HepG2 (cell line): Measurements from ENCODE around the gene RBM14. TPM values are rescaled to one million over a fixed set of nuclear protein-coding genes. Genes with fewer than 3 reads are reported as not detected.

Experiments
- ATAC-seq: fragments of 200-7000 bp; cut with Tn5 transposase; 3 replicates; pipeline ENCODE4 v1.9.1; 2020; ENCODE audit warnings: mild to moderate bottlenecking, moderate library complexity
- BruUV-seq: library from RNA; stranded (reverse); fragments of 400-500 nt; replicated peaks from 2 replicates; lab custom pipeline; 2021; lab: Mats Ljungman, UMichigan
- CTCF ChIA-PET: fragments of 300-600 bp; formaldehyde crosslinking; extraction: SDS; loops from one replicate; lab custom pipeline; 2021; ENCODE audit warnings: low total read pairs, inconsistent platforms, low intra/inter-chr PET ratio; lab: Yijun Ruan, JAX
- POLR2A ChIA-PET: fragments of 350-600 bp; sonication (Branson Sonifier 250); formaldehyde crosslinking; loops from one replicate; lab custom pipeline; 2020; ENCODE audit warnings: antibody characterized with exemption, inconsistent platforms; lab: Yijun Ruan, JAX
- DNase-seq: peaks from one replicate; pipeline ENCODE4 v3.0.0-alpha.2; 2015; ENCODE audit warnings: low spot score
- FAIRE-seq: peaks from 3 replicates; lab custom pipeline; 2011; peaks lifted over from hg19 to GRCh38; lab: Jason Lieb, UNC
- H2AFZ ChIP-seq: one replicate; pipeline ENCODE4 v1.6.1; 2011; ENCODE audit warnings: low read length, inconsistent platforms
- H3K27ac ChIP-seq: fragments of 300-600 bp; 3 replicates; pipeline ENCODE4 v1.8.0; 2011; ENCODE audit warnings: mixed run types, mild to moderate bottlenecking, mixed read lengths, low read length, inconsistent platforms; ENCODE audit not compliant: insufficient read depth; ENCODE audit errors: extremely low read length
- H3K27me3 ChIP-seq, 2 experiments: fragments of 200-600 bp in 1 of 2; 2 replicates in 1 of 2; 3 replicates in 1 of 2; pipeline versions ENCODE4 v1.6.0 to v1.8.0; 2011; ENCODE audit warnings: low read length in 2 of 2, mild to moderate bottlenecking in 2 of 2, moderate library complexity in 2 of 2, inconsistent platforms in 1 of 2; ENCODE audit not compliant: insufficient read depth in 2 of 2, control insufficient read depth in 1 of 2
- H3K36me3 ChIP-seq, 2 experiments: fragments of 200-600 bp in 1 of 2; replicated peaks in 1 of 2; 2 replicates in 1 of 2; 3 replicates in 1 of 2; pipeline versions ENCODE4 v1.5.1 to v1.8.0; 2011; ENCODE audit warnings: low read length in 2 of 2, inconsistent platforms in 1 of 2; ENCODE audit not compliant: insufficient read depth in 2 of 2, control insufficient read depth in 1 of 2
- H3K4me1 ChIP-seq: 2 replicates; pipeline ENCODE4 v1.5.1; 2012; ENCODE audit warnings: low read length, inconsistent platforms; ENCODE audit not compliant: insufficient read depth
- H3K4me2 ChIP-seq: 2 replicates; pipeline ENCODE4 v1.6.0; 2011; ENCODE audit warnings: low read depth, low read length, inconsistent platforms
- H3K4me3 ChIP-seq, 3 experiments: fragments of 200-600 bp in 1 of 3; sonication (generic), shearing (Covaris generic) in 1 of 3; replicated peaks in 1 of 3; 2 replicates each; pipeline ENCODE4 v1.5.1; 2011 to 2016; ENCODE audit warnings: low read length in 3 of 3, inconsistent platforms in 2 of 3, low read depth in 2 of 3, mild to moderate bottlenecking in 2 of 3, control low read depth in 1 of 3, mixed read lengths in 1 of 3; ENCODE audit not compliant: insufficient read depth in 1 of 3
- H3K79me2 ChIP-seq: one replicate; pipeline ENCODE4 v1.6.1; 2011; ENCODE audit warnings: low read length, inconsistent platforms; ENCODE audit not compliant: insufficient read depth
- H3K9ac ChIP-seq: 2 replicates; pipeline ENCODE4 v1.6.0; 2011; ENCODE audit warnings: mild to moderate bottlenecking, low read depth, low read length, inconsistent platforms; ENCODE audit not compliant: insufficient read depth
- H3K9me3 ChIP-seq: 2 replicates; pipeline ENCODE4 v1.5.1; 2012; ENCODE audit warnings: mild to moderate bottlenecking, low read length
- H4K20me1 ChIP-seq: 2 replicates; pipeline ENCODE4 v1.6.0; 2011; ENCODE audit warnings: inconsistent platforms, mild to moderate bottlenecking, low read length, moderate library complexity; ENCODE audit not compliant: insufficient read depth
- FOXO4 ChIP-seq: sonication (generic); formaldehyde crosslinking; conservative IDR thresholded peaks from 2 replicates; pipeline ENCODE4 v1.8.1; 2023; ENCODE audit warnings: missing genetic modification reagents
- POLR2A ChIP-seq, 2 experiments: IDR thresholded peaks; 2 replicates each; pipeline ENCODE4 v1.6.1; 2011; ENCODE audit warnings: low read depth in 2 of 2, low read length in 2 of 2, mild to moderate bottlenecking in 1 of 2, moderate library complexity in 1 of 2; ENCODE audit not compliant: insufficient read depth in 1 of 2
- POLR2G ChIP-seq: fragments of 200-400 bp; formaldehyde crosslinking; IDR thresholded peaks from 2 replicates; pipeline ENCODE4 v1.6.1; 2018; ENCODE audit warnings: mild to moderate bottlenecking, low read depth, low read length, moderate library complexity
- PRPF4 ChIP-seq: fragments of 200-400 bp; formaldehyde crosslinking; IDR thresholded peaks from 2 replicates; pipeline ENCODE4 v1.6.1; 2016; ENCODE audit warnings: low read length, low read depth; ENCODE audit not compliant: poor library complexity, severe bottlenecking
- YY1 ChIP-seq: IDR thresholded peaks from 2 replicates; pipeline ENCODE4 v1.6.1; 2011; ENCODE audit warnings: low read length, low read depth, moderate library complexity, mild to moderate bottlenecking; ENCODE audit not compliant: insufficient read depth, insufficient replicate concordance
- ZFP36L1 ChIP-seq: sonication (generic); formaldehyde crosslinking; IDR thresholded peaks from 2 replicates; pipeline ENCODE4 v1.8.0; 2022; ENCODE audit warnings: mild to moderate bottlenecking, missing genetic modification reagents, moderate library complexity
- ZNF709 ChIP-seq: sonication (generic); formaldehyde crosslinking; IDR thresholded peaks from 2 replicates; pipeline ENCODE4 v1.5.0; 2020; ENCODE audit warnings: mild to moderate bottlenecking, missing genetic modification reagents
- WGBS: methylation state at CpG from one replicate; pipeline ENCODE4 v1.1.6; 2017; ENCODE audit warnings: low lambda C conversion rate; 5-methylcytosine and 5-hydroxymethylcytosine counted together
- in situ Hi-C: cut with HindIII; loops from 2 replicates; pipeline ENCODE4 v1.10.0; 2017; ENCODE audit warnings: low pct_unique_long_range_greater_than_20kb; ENCODE audit not compliant: extremely low pct_ligation_motif_present
- intact Hi-C: fragments of 100-400 bp; cut with micrococcal nuclease; formaldehyde crosslinking; loops from one replicate; pipeline ENCODE4 v1.10.0; 2022; ENCODE audit not compliant: unreplicated experiment
- polyA plus RNA-seq, 8 experiments: library from polyadenylated mRNA; depleted of rRNA in 3 of 8; stranded (reverse) in 7 of 8; unstranded in 1 of 8; fragments of >200 nt; fragmentation: Illumina TruSeq in 4 of 8; extraction: Trizol in 4 of 8; gene quantifications; 2 replicates each; pipeline versions ENCODE4 v1.2.1 to v1.2.3, GENCODE V29; 2011 to 2016; ENCODE audit warnings: low read depth in 4 of 8, missing spikeins in 1 of 8, mixed read lengths in 1 of 8; ENCODE audit not compliant: insufficient read depth in 1 of 8
- total RNA-seq, 5 experiments: library from RNA; depleted of rRNA; stranded (reverse); fragments of >200 nt; fragmentation: Illumina TruSeq; extraction: Trizol; gene quantifications; 2 replicates each; pipeline ENCODE4 v1.2.3, GENCODE V29; 2016; ENCODE audit warnings: low read depth in 1 of 5

Gene RBM14
- total and polyA plus RNA-seq, 2 of the 13 experiments (the other 11 are each of a cell fraction or from before 2014, with no cell fraction given), result 12.7 to 44.1 TPM

- no peak for TF ChIP-seq ZNF709 (CRISPR knock-in tag)
- 0 out of 2 replicates have a peak, but pooled peaks have one; percentile 31 for TF ChIP-seq FOXO4 (CRISPR knock-in tag)
- Histone ChIP-seq H3K4me2 (no peak overlapping the region), H3K4me3 (no peak overlapping the region), H3K4me1 (peaks cover 18% of the 10 kb centered on the region), H2AFZ (no peak overlapping the region), H3K79me2 (peaks cover 95% of the 10 kb centered on the region), H3K9me3 (no peaks in the 10 kb centered on the region), H3K27me3 (no peaks in the 10 kb centered on the region), H3K27ac (no peak overlapping the region), H4K20me1 (peaks cover 42% of the 10 kb centered on the region), H3K36me3 (peaks cover 41 to 77% of the 10 kb centered on the region in 2 experiments), H3K9ac (no peak overlapping the region)
- CTCF ChIA-PET, result no interaction called here
- 99% methylated on average over 6 of the region's 7 CpGs for WGBS
- no peak for DNase-seq
- in situ Hi-C loops, result no loop called here
- intact Hi-C loops, result no loop called here
- POLR2A ChIA-PET, result interaction anchor here (1.2 to 2.8 kb wide), 2 partner anchors 11 to 34 kb away, joined by 3 to 19 read pairs; partner anchors contain the start of genes CCDC87 and RBM4
- ATAC-seq, result no peak
- BruUV-seq, result no TSS peak
- FAIRE-seq, result no peak
Measured at GRCh38 chr11:66626926-66627325, 10.5 kb downstream of the RBM14 start.

- WGBS, result 97% methylated on average over 7 of the region's 7 CpGs
- FAIRE-seq (no peak), DNase-seq (no peak), ATAC-seq (no peak)
- no peaks in the 10 kb centered on the region for H3K9me3 ChIP-seq
- in situ Hi-C loops (no loop called here), intact Hi-C loops (no loop called here)
- no peaks in the 10 kb centered on the region for H3K27me3 ChIP-seq
- BruUV-seq, result TSS peak; percentile 5
- CTCF ChIA-PET, result no interaction called here
- TF ChIP-seq POLR2A (IDR thresholded peaks at IDR 0.05; ENCODE audit: insufficient read depth in 1 of 2, low read depth in 2 of 2, low read length in 2 of 2), result 0 out of 4 replicates have a peak, but pooled peaks of 1 of the 2 experiments have one; percentile 5
- no peak for TF ChIP-seq ZFP36L1 (CRISPR knock-in tag)
- TF ChIP-seq YY1, result no peak
- peak; percentile 28 for TF ChIP-seq POLR2G
- TF ChIP-seq PRPF4, result no peak
- H3K4me3 ChIP-seq, result no peak overlapping the region
- H3K36me3 ChIP-seq, result peaks cover 41 to 68% of the 10 kb centered on the region in 2 experiments
- no peak overlapping the region for H3K4me2 ChIP-seq
- H2AFZ ChIP-seq, result no peak overlapping the region
- H3K79me2 ChIP-seq, result peaks cover 93% of the 10 kb centered on the region
- peaks cover 6% of the 10 kb centered on the region for H3K4me1 ChIP-seq
- no peak overlapping the region for H3K9ac ChIP-seq
- no peak overlapping the region for H3K27ac ChIP-seq
- POLR2A ChIA-PET, result interaction anchor here (0.9 to 2.8 kb wide), 2 partner anchors 10 to 12 kb away, joined by 4 to 19 read pairs; partner anchors contain the start of genes RBM14 and RBM4
- peaks cover 35% of the 10 kb centered on the region for H4K20me1 ChIP-seq
Measured at GRCh38 chr11:66628061-66628603, 11.7 kb downstream of the RBM14 start.
